Osteocyte (in vitro differentiated cells): ENCODE measurements around the gene DLX5. TPM values are rescaled to one million over a fixed set of nuclear protein-coding genes. Genes with fewer than 3 reads are reported as not detected.
A peak's percentile ranks its signal among the peaks of the same experiment; 100 is the strongest.

Source experiments
- DNase-seq: peaks from one replicate; pipeline ENCODE4 v3.0.0; 2021; ENCODE audit warnings: mixed read lengths; ENCODE audit not compliant: unreplicated experiment; ENCODE audit errors: extremely low spot score
- H3K27ac Mint-ChIP-seq: one replicate; pipeline ENCODE4 v1.8.0; 2021; ENCODE audit warnings: mild to moderate bottlenecking, mixed read lengths; ENCODE audit not compliant: unreplicated experiment
- H3K27me3 Mint-ChIP-seq: one replicate; pipeline ENCODE4 v1.8.0; 2021; ENCODE audit warnings: mixed read lengths; ENCODE audit not compliant: unreplicated experiment
- H3K36me3 Mint-ChIP-seq: one replicate; pipeline ENCODE4 v1.8.0; 2021; ENCODE audit warnings: mixed read lengths; ENCODE audit not compliant: unreplicated experiment
- H3K4me1 Mint-ChIP-seq: one replicate; pipeline ENCODE4 v1.8.0; 2021; ENCODE audit warnings: mixed read lengths; ENCODE audit not compliant: unreplicated experiment
- H3K4me3 Mint-ChIP-seq: one replicate; pipeline ENCODE4 v1.8.0; 2021; ENCODE audit warnings: mild to moderate bottlenecking, moderate library complexity, mixed read lengths; ENCODE audit not compliant: unreplicated experiment
- H3K9me3 Mint-ChIP-seq: one replicate; pipeline ENCODE4 v1.8.0; 2021; ENCODE audit warnings: mixed read lengths; ENCODE audit not compliant: unreplicated experiment
- total RNA-seq: library from RNA; stranded (reverse); gene quantifications from 2 replicates; pipeline ENCODE4 v1.2.1, GENCODE V29; 2021
- TF ChIP-seq, protein P1 (sequence below): fragments of 200-600 bp; sonication (generic); IDR thresholded peaks from 2 replicates; pipeline ENCODE4 v1.5.0; 2021; ENCODE audit warnings: antibody characterized with exemption, mild to moderate bottlenecking, moderate library complexity

Gene DLX5
- total RNA-seq, 1 donor from 2014 or later: 6.0 TPM

- H3K27ac Mint-ChIP-seq: no peak overlapping the region
- H3K4me1 Mint-ChIP-seq: peaks cover 25% of the 10 kb centered on the region
- no peaks in the 10 kb centered on the region for H3K36me3 Mint-ChIP-seq
- H3K4me3 Mint-ChIP-seq: no peak overlapping the region
- no peaks in the 10 kb centered on the region for H3K9me3 Mint-ChIP-seq
- TF ChIP-seq, protein P1, sequence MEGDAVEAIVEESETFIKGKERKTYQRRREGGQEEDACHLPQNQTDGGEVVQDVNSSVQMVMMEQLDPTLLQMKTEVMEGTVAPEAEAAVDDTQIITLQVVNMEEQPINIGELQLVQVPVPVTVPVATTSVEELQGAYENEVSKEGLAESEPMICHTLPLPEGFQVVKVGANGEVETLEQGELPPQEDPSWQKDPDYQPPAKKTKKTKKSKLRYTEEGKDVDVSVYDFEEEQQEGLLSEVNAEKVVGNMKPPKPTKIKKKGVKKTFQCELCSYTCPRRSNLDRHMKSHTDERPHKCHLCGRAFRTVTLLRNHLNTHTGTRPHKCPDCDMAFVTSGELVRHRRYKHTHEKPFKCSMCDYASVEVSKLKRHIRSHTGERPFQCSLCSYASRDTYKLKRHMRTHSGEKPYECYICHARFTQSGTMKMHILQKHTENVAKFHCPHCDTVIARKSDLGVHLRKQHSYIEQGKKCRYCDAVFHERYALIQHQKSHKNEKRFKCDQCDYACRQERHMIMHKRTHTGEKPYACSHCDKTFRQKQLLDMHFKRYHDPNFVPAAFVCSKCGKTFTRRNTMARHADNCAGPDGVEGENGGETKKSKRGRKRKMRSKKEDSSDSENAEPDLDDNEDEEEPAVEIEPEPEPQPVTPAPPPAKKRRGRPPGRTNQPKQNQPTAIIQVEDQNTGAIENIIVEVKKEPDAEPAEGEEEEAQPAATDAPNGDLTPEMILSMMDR: no peak
- peaks cover 79% of the 10 kb centered on the region for H3K27me3 Mint-ChIP-seq
- DNase-seq: no peak
Observed at GRCh38 chr7:97007583-97007861, 17.1 kb downstream of the DLX5 start.

DNA sequence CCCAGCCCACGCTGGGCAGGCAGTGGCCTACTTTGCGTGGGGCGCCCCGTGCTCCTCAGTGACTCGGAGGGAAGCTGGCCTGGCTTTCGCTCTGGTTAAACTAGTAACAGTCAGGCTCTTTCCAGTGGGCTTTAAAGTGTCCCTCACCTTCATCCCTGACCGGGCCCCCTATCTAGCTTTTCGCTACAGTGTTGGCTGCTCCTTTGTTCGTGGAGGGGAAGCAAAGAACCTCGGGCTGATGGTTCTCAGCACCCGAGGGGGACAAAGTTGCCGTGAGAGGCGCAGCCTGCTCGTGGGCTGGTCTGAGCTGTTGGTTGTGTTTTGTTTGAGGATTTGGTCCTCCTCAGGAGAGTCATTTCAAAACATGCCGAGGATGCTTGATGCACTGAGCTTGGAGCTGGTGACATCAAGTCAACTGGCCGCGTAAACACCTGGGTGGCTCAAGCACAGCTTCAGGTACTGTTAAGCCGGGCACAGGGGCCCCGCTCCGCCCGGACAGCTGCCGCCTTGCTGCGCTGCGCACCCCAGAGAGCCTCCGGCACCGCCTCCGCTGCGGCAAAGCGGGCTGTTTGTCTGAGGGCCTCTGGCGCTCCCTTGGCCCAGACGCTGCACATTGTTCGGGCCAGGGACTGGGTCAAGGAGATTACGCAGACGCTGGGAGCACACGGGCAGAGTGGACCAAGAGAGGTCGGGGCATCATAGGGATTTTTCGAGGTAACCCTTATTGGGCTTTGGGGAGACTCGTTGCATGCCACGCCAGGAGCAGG lies 17.6 kb downstream of the DLX5 start:
- Mint-ChIP-seq H3K4me1 (peaks cover 25% of the 10 kb centered on the region), H3K27me3 (peaks cover 79% of the 10 kb centered on the region), H3K9me3 (no peaks in the 10 kb centered on the region), H3K27ac (peak overlapping the region; percentile 80), H3K36me3 (no peaks in the 10 kb centered on the region), H3K4me3 (peak overlapping the region; percentile 76)
- DNase-seq: no peak
- TF ChIP-seq, protein P1: no peak

DNA sequence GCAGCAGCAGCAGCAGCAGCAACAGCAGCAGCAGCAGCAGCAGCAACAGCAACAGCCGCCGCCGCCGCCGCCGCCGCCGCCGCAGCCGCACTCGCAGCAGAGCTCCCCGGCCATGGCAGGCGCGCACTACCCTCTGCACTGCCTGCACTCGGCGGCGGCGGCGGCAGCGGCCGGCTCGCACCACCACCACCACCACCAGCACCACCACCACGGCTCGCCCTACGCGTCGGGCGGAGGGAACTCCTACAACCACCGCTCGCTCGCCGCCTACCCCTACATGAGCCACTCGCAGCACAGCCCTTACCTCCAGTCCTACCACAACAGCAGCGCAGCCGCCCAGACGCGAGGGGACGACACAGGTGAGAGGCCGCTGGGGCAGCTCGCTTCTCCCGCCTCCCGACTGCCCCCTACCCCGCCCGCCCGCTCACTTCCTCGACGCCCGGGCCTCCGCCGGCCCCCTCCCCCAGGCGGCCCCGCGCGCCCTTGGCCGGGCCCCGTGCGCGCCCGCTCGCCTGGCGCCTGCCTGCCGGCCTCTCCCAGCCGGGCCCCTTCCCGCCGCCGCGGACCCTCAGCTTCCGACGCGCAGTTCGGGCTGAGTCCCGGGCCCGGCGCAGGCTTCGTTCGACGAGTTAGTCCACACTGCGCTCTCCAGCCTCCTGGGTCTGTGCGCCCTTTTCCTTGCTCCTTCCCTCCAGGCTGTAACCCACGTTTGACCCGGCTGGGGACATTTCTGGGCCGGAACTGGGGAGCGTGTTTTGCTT lies 18.4 kb downstream of the DLX5 start:
- TF ChIP-seq, protein P1: no peak
- no peaks in the 10 kb centered on the region for H3K9me3 Mint-ChIP-seq
- H3K4me3 Mint-ChIP-seq: peak overlapping the region; percentile 76
- H3K27me3 Mint-ChIP-seq: peaks cover 79% of the 10 kb centered on the region
- H3K4me1 Mint-ChIP-seq: peaks cover 25% of the 10 kb centered on the region
- no peaks in the 10 kb centered on the region for H3K36me3 Mint-ChIP-seq
- H3K27ac Mint-ChIP-seq: peak overlapping the region; percentile 80
- no peak for DNase-seq

- DNase-seq: no peak
- Mint-ChIP-seq H3K27me3 (peaks cover 81% of the 10 kb centered on the region), H3K4me1 (peaks cover 27% of the 10 kb centered on the region), H3K9me3 (no peaks in the 10 kb centered on the region), H3K27ac (no peak within 1 kb of the TSS), H3K4me3 (peak within 1 kb of the TSS; percentile 74), H3K36me3 (no peaks in the 10 kb centered on the region)
- TF ChIP-seq, protein P1: no peak
Observed at GRCh38 chr7:97005183-97006054, 19.2 kb downstream of the DLX5 start, which contains the start of gene DLX6. TSS of gene DLX6 (plus strand) at chr7:97005553. CDS start at chr7:97005978, 425 bp downstream.
